ENCODE measurements around the gene UBE2D1.

The UBE2D1 gene

GRCh38 chr10:58334817-58335305 lies at the start of gene UBE2D1:
Gene UBE2D1, plus strand, starts transcription at chr10:58335006. Its CDS starts 196 bp downstream, at chr10:58335202.
- DNase-seq (ENCODE audit: low read depth), result no peak

GRCh38 chr10:58291538-58292174 lies 43.1 kb upstream of the UBE2D1 start:
- DNase-seq (ENCODE audit: low read depth), result no peak

- DNase-seq (ENCODE audit: low read depth), result no peak
These were observed 40.8 kb upstream of the UBE2D1 start for GRCh38 chr10:58293989-58294388.

- DNase-seq (ENCODE audit: low read depth), result no peak
These were observed 35.2 kb upstream of the UBE2D1 start for GRCh38 chr10:58299580-58299979.

GRCh38 chr10:58300676-58301075 lies 34.1 kb upstream of the UBE2D1 start:
- no peak for DNase-seq (ENCODE audit: low read depth)

- DNase-seq (ENCODE audit: low read depth), result no peak
These were observed 32.6 kb upstream of the UBE2D1 start for GRCh38 chr10:58302254-58302653.

GRCh38 chr10:58304099-58304633 lies 30.6 kb upstream of the UBE2D1 start:
- DNase-seq (ENCODE audit: low read depth), result no peak

- DNase-seq (ENCODE audit: low read depth), result no peak
These were observed 29.0 kb upstream of the UBE2D1 start for GRCh38 chr10:58305821-58306220.

- no peak for DNase-seq (ENCODE audit: low read depth)
These were observed 27.1 kb upstream of the UBE2D1 start for GRCh38 chr10:58307676-58308075.

GRCh38 chr10:58311026-58311425 lies 23.8 kb upstream of the UBE2D1 start:
- DNase-seq (ENCODE audit: low read depth), result no peak

- no peak for DNase-seq (ENCODE audit: low read depth)
These were observed 17.9 kb upstream of the UBE2D1 start for GRCh38 chr10:58316874-58317273.

GRCh38 chr10:58318346-58318745 lies 16.5 kb upstream of the UBE2D1 start:
- DNase-seq (ENCODE audit: low read depth), result no peak

GRCh38 chr10:58319599-58319998 lies 15.2 kb upstream of the UBE2D1 start:
- no peak for DNase-seq (ENCODE audit: low read depth)

- DNase-seq (ENCODE audit: low read depth), result no peak
These were observed 14.3 kb upstream of the UBE2D1 start for GRCh38 chr10:58320351-58321049.

- no peak for DNase-seq (ENCODE audit: low read depth)
These were observed 12.6 kb upstream of the UBE2D1 start for GRCh38 chr10:58322072-58322834.

GRCh38 chr10:58322835-58323209 lies 12.0 kb upstream of the UBE2D1 start:
- DNase-seq (ENCODE audit: low read depth), result no peak

GRCh38 chr10:58326967-58327381 lies 7.8 kb upstream of the UBE2D1 start:
- peak; percentile 47 for DNase-seq (ENCODE audit: low read depth)

GRCh38 chr10:58328233-58328632 lies 6.6 kb upstream of the UBE2D1 start:
- DNase-seq (ENCODE audit: low read depth), result no peak

GRCh38 chr10:58330431-58330830 lies 4.4 kb upstream of the UBE2D1 start:
- no peak for DNase-seq (ENCODE audit: low read depth)

GRCh38 chr10:58331646-58332045 lies 3.2 kb upstream of the UBE2D1 start:
- no peak for DNase-seq (ENCODE audit: low read depth)

- no peak for DNase-seq (ENCODE audit: low read depth)
These were observed 650 bp downstream of the UBE2D1 start for GRCh38 chr10:58335306-58336005.

- no peak for DNase-seq (ENCODE audit: low read depth)
These were observed 1.4 kb downstream of the UBE2D1 start for GRCh38 chr10:58336242-58336641.

All from GM04503 (cell line).